NB4 (cell line): Measurements from ENCODE around the gene HYAL1.

Experiments used
- DNase-seq: peaks from one replicate; pipeline ENCODE4 v3.0.0; 2010; ENCODE audit warnings: low read depth
- H3K4me3 ChIP-seq: one replicate; pipeline ENCODE4 v1.5.1; 2011; ENCODE audit warnings: mild to moderate bottlenecking, low read depth, low read length, moderate library complexity
- CTCF ChIP-seq: IDR thresholded peaks from one replicate; pipeline ENCODE4 v1.5.1; 2012; ENCODE audit warnings: low read depth, low read length
- MAX ChIP-seq: IDR thresholded peaks from 2 replicates; pipeline ENCODE4 v1.6.1; 2011; ENCODE audit warnings: low read depth, low read length
- MYC ChIP-seq: IDR thresholded peaks from 2 replicates; pipeline ENCODE4 v1.6.1; 2011; ENCODE audit warnings: low read depth, low read length
- POLR2A ChIP-seq: IDR thresholded peaks from 2 replicates; pipeline ENCODE4 v1.6.1; 2011; ENCODE audit warnings: mild to moderate bottlenecking; ENCODE audit not compliant: insufficient read length; ENCODE audit errors: extremely low read depth

Gene HYAL1

DNA sequence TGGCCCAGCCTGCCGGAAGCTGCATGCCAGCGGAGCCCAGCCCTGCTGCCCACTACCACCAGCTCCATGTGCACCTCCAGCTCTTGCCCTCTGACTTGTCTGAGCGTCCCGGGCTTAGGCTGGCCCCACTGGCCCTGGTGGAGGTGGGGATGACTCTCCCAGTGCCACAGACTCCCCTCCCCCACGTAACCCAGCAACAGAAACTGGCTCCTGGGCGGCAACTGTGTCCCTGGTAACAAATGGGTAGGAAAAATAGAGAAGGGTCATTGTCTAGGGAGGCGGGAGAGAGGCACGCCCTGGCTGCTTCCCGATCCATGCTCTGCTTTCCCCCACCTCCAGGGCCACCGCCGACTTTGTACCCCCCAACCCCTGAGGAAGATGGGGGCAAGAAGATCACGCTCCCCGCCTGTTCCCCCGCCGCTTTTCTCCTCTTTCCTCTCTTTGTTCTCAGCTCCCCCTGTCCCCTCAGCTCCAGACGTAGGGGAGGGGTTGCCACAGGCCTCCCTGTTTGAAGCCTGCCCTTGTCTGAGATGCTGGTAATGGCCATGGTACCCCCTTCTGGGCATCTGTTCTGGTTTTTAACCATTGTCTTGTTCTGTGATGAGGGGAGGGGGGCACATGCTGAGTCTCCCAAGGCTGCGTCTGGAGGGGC, 45.2 kb downstream of the HYAL1 start:
- TF ChIP-seq POLR2A (no peak), CTCF (no peak), MAX (no peak), MYC (no peak)
- H3K4me3 ChIP-seq = no peak overlapping the region
- DNase-seq = no peak

DNA sequence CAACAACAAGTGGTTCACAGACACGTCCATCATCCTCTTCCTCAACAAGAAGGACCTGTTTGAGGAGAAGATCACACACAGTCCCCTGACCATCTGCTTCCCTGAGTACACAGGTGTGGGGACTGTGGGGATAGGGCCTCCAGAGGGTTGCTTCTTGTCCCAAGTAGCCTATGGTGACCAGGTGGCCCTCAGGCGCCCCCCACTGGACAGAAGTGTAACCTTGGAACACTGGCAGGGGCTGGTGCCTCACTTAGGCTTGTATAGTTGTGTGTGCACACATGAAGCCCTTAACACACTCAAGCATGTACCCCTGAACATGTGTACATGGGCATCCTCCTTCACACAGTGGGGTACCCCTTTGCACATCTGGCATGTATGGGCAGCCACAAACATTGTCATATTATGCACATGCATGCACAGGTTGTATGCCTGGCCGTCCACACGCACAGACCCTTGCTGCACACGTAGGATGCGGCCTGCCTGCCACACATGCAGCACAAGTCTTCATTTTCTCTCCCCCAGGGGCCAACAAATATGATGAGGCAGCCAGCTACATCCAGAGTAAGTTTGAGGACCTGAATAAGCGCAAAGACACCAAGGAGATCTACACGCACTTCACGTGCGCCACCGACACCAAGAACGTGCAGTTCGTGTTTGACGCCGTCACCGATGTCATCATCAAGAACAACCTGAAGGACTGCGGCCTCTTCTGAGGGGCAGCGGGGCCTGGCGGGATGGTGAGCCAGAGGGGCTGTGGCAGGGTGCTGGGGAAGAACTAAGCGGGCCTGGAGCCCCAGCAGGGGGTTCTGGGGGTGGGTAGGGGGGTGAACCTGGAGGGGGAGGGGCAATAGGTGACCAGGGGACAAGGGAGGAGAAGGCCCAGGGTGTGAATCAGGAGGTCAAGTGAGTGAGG, 46.1 kb downstream of the HYAL1 start:
- TF ChIP-seq CTCF (peak; percentile 71), MAX (peak; percentile 20; the same call in 1 of the 2 replicates), POLR2A (no peak), MYC (0 out of 2 replicates have a peak, but pooled peaks have one; percentile 19)
- peak; percentile 62 for DNase-seq
- H3K4me3 ChIP-seq = no peak overlapping the region

DNA sequence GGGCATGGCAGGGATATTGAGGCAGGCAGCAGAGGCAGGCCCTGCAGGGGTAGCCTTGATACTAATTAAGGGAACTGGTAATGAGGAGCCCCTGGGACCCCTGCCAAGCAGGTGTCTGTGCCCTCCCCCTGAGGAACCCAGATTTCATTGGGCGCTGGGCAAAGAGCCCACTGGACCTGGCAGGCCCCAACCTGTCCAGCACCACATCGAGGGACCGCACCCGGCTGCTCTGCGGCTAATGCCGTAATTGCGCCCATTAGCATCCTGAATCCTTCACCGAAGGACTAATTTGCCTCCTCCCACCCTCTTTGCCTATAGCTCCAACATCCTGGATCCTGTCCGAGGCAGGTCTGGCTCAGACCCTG, 48.1 kb downstream of the HYAL1 start:
- DNase-seq = no peak
- no peak overlapping the region for H3K4me3 ChIP-seq
- TF ChIP-seq MYC (no peak), CTCF (no peak), POLR2A (no peak)

DNA sequence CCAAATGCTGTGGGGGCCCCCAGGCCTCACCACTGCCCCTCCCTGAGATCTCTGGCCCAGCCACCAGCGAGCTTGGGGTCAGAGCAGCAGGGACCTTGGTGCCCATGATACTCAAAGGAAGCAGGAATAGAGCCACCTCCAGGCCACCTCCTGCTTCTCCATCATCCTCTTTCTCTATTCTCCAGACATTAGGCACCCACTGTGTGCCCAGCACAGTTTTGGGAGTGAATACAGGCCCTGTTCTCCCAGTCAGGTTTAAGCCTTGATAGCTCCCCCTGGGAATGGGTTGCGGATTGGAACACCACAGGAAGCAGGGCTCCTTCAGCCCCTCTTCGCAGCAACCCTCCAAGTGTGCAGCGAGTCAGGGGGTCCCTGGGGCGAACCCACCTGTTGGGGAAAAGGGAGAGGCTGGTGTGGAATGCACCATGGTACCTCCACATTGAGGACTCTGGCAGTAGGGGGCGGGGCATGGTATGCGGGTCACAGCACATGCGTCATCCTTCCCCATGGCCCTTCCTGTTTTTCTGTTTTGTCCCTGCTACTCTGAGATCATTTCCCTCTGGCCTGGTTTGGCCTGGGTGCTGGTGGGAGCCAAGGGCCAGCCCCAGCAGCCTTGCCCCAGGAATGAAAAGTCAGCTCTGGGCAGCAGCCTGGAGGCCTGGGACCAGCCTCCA, 48.7 kb downstream of the HYAL1 start:
- no peak overlapping the region for H3K4me3 ChIP-seq
- TF ChIP-seq POLR2A (no peak), CTCF (no peak), MYC (no peak), MAX (no peak)
- peak; percentile 54 for DNase-seq

GRCh38 chr3:50251220-50251619, 52.2 kb downstream of the HYAL1 start:
- TF ChIP-seq MYC (no peak), POLR2A (no peak), CTCF (no peak), MAX (no peak)
- DNase-seq = no peak
- no peak overlapping the region for H3K4me3 ChIP-seq
